GM12865 (cell line): ENCODE results near the gene PRKCA.

ENCODE experiments used
- DNase-seq: peaks from one replicate; pipeline ENCODE4 v3.0.0; 2010; ENCODE audit warnings: low read depth
- H3K4me3 ChIP-seq: 2 replicates; pipeline ENCODE4 v1.5.1; 2011; ENCODE audit warnings: mild to moderate bottlenecking, low read depth, low read length, control low read depth
- TF ChIP-seq, protein P1 (sequence below): IDR thresholded peaks from 2 replicates; pipeline ENCODE4 v1.5.1; 2011; ENCODE audit warnings: low read length, control low read depth, low read depth, inconsistent platforms; ENCODE audit not compliant: insufficient read depth; ENCODE audit errors: missing control alignments

The PRKCA gene

DNA sequence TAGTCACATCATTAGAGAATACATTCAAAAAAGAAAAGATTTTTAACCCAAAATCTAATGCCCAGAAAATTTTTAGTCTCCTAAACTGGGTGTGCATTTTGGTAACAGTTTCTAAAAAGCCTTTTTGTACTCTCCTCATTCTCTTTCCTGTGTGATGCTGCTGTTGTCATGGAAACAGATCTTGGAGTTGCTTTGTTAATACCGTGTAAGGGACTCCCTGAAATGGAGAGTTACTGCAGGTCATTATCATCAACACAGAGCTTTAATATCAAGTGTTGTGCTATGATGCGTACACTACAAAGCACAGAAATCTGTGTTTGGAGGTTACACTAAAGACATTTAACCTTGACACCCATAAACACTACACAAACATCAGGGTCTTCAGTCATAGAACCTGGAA lies 216.3 kb downstream of the PRKCA start:
- TF ChIP-seq, protein P1, sequence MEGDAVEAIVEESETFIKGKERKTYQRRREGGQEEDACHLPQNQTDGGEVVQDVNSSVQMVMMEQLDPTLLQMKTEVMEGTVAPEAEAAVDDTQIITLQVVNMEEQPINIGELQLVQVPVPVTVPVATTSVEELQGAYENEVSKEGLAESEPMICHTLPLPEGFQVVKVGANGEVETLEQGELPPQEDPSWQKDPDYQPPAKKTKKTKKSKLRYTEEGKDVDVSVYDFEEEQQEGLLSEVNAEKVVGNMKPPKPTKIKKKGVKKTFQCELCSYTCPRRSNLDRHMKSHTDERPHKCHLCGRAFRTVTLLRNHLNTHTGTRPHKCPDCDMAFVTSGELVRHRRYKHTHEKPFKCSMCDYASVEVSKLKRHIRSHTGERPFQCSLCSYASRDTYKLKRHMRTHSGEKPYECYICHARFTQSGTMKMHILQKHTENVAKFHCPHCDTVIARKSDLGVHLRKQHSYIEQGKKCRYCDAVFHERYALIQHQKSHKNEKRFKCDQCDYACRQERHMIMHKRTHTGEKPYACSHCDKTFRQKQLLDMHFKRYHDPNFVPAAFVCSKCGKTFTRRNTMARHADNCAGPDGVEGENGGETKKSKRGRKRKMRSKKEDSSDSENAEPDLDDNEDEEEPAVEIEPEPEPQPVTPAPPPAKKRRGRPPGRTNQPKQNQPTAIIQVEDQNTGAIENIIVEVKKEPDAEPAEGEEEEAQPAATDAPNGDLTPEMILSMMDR: no peak
- no peak for DNase-seq
- no peak overlapping the region for H3K4me3 ChIP-seq

DNA sequence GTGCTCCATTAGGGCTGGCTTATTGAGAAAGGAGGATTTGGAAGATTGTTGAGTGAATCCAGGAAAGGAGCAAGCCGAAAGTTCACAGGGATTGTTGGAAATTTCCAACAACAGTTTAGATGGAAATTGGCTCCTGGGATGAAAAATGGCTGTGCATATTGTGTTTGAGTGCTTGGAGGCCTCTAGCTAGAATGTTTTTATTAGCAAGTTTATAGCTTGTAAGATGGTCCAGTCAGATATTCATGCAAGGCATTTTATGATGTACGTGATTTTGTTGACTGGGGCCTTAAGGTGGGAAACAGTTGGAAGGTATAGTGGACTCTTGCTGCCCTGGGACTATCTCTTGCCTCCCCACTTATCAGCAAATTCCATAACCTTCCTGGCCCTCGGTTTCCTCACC lies 216.7 kb downstream of the PRKCA start:
- no peak overlapping the region for H3K4me3 ChIP-seq
- TF ChIP-seq, protein P1: no peak
- no peak for DNase-seq

DNA sequence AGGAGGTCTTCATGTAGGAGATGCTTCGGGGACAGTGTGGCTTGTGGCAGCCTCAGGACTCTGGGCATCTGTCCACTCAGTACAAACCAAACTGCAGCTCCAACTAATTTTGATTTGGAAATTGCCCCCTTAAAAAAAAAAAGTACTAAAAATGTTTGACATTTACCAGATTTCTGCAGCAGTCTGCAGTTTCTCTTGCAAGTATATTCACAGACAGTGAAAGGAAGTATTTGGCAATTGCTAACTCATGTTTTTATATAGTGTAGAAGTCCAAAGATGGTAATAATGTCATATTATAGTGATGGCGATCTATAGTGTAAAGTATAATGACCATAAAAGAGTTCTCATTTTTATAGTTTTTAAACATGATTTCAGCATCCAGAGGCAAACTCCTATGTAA lies 218.6 kb downstream of the PRKCA start:
- TF ChIP-seq, protein P1: no peak
- DNase-seq: no peak
- H3K4me3 ChIP-seq: no peak overlapping the region

DNA sequence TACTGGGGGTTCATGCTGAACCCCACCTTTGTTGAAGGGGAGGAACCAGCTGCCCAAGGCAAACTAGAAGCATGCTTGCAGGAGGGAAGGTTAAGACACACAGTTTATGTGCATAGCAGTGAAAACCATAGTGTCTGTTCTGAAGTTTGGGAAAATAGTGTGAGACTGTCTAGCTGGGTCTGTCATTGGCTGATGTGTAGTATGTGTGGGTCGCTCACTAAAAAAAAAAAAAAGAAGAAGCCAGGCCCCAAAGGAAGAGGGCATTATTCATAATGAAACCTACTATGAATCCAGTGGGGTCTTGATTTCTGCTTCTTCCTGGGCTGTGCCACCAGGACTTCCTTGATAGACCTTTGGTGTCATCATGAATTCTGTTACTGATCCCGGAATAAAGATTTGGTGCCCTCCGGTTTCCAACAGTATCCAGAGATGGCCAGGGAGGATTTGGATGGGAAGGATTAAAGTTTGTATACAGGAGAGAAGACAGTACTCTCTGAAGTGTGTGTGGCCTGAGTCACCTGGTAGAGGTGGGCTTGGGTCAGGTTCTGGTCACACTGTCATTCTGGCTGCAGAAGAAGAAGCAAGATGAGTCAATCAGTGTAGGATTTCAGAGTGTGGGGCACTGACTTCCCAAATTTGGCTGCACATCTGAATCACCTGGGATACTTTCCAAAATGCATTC lies 220.3 kb downstream of the PRKCA start:
- H3K4me3 ChIP-seq: no peak overlapping the region
- TF ChIP-seq, protein P1: no peak
- no peak for DNase-seq

DNA sequence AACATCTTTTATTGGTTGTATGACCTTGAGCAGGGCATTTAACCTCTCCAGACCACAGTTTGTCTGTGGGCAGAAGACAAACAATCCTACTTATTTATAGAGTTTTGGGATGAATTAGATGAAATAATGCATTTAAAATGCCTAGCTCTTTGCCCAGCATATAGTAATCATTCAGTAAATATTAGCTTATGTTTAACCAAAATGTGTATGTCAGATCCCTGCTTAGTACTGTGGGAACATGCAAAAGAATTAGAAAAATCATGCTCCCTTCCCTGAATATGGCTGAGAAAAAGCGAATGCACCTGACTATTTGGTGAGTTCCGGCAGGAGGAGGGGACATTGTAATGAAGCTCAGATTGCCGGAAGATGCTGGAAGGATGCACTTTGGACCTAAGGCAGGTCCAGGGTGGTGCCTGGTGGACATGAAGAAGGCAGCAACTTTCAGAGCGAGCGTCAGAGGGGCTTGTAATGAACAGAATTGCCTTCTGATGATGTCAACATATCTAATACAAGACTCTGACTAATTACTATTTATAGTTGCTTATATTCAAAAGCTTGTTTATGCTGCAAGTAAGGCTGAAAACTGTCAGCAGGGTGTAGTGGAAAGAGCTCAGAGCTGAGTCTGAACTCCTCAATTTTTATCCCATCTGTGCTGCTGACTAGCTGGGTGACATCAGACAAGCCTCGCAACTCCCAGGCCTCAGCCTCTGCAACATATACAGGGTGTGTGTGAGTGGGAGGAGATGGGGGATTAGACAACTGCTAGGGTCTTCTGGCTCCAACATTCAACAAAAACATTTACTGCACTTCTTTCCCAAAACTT lies 221.2 kb downstream of the PRKCA start:
- no peak for DNase-seq
- TF ChIP-seq, protein P1: no peak
- H3K4me3 ChIP-seq: no peak overlapping the region

DNA sequence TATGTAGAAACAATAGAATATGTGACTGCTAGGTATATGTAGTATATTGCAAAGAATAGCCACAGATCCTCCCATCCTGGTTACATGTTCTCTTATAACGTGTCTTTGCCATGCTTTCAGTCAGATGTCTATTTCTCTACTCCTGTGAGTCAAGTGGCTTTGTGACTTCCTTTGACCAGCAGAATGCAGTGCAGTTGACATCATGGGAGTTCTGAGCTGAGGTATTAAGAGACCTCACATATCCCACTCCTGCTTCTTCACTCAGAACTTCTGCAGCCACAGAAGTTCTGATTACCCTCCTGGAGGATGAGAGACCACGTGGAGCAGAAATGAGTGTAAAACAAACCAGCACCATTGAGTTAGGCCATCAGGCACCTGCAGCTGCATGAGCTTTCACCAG lies 222.5 kb downstream of the PRKCA start:
- TF ChIP-seq, protein P1: no peak
- no peak for DNase-seq
- no peak overlapping the region for H3K4me3 ChIP-seq
